Measurements from ENCODE around the gene ANKRD33B.
"Not testable (repeated sequence)": the region's sequence is repeated elsewhere in the genome, so short reads cannot be mapped to it uniquely, and the experiment has no call there.

Gene ANKRD33B

GRCh38 chr5:10621832-10622231 is 58.0 kb downstream of the ANKRD33B start:
- DNase-seq (ENCODE audit: low spot score) = no peak

GRCh38 chr5:10622810-10623209 is 58.9 kb downstream of the ANKRD33B start:
- no peak for DNase-seq (ENCODE audit: low spot score)

GRCh38 chr5:10623305-10623910 is 59.5 kb downstream of the ANKRD33B start:
- no peak for DNase-seq (ENCODE audit: low spot score)

GRCh38 chr5:10624206-10624605 is 60.3 kb downstream of the ANKRD33B start:
- DNase-seq (ENCODE audit: low spot score) = no peak

GRCh38 chr5:10624679-10625078 is 60.8 kb downstream of the ANKRD33B start:
- DNase-seq (ENCODE audit: low spot score) = no peak

GRCh38 chr5:10625700-10626472 is 62.0 kb downstream of the ANKRD33B start:
- DNase-seq (ENCODE audit: low spot score) = no peak

GRCh38 chr5:10626473-10627013 is 62.7 kb downstream of the ANKRD33B start:
- DNase-seq (ENCODE audit: low spot score) = no peak

- peak; percentile 11 for DNase-seq (ENCODE audit: low spot score)
Observed at GRCh38 chr5:10627160-10627701, 63.4 kb downstream of the ANKRD33B start.

GRCh38 chr5:10628601-10629000 is 64.7 kb downstream of the ANKRD33B start:
- DNase-seq (ENCODE audit: low spot score) = no peak

- no peak for DNase-seq (ENCODE audit: low spot score)
Observed at GRCh38 chr5:10629682-10630081, 65.8 kb downstream of the ANKRD33B start.

- DNase-seq (ENCODE audit: low spot score) = no peak
Observed at GRCh38 chr5:10630126-10630525, 66.3 kb downstream of the ANKRD33B start.

- DNase-seq (ENCODE audit: low spot score) = not testable (repeated sequence)
Observed at GRCh38 chr5:10630744-10631143, 66.9 kb downstream of the ANKRD33B start.

GRCh38 chr5:10631316-10631996 is 67.6 kb downstream of the ANKRD33B start:
- no peak for DNase-seq (ENCODE audit: low spot score)

- DNase-seq (ENCODE audit: low spot score) = peak; percentile 18
Observed at GRCh38 chr5:10632110-10632761, 68.4 kb downstream of the ANKRD33B start.

GRCh38 chr5:10633271-10634049 is 69.6 kb downstream of the ANKRD33B start:
- DNase-seq (ENCODE audit: low spot score) = no peak

- no peak for DNase-seq (ENCODE audit: low spot score)
Observed at GRCh38 chr5:10634050-10634449, 70.2 kb downstream of the ANKRD33B start.

GRCh38 chr5:10634562-10634961 is 70.7 kb downstream of the ANKRD33B start:
- DNase-seq (ENCODE audit: low spot score) = no peak

- no peak for DNase-seq (ENCODE audit: low spot score)
Observed at GRCh38 chr5:10635257-10635866, 71.5 kb downstream of the ANKRD33B start.

GRCh38 chr5:10635867-10636350 is 72.0 kb downstream of the ANKRD33B start:
- DNase-seq (ENCODE audit: low spot score) = no peak

GRCh38 chr5:10636363-10637142 is 72.7 kb downstream of the ANKRD33B start:
- DNase-seq (ENCODE audit: low spot score) = no peak
